ENCODE data around the gene ENDOV.
A peak's percentile ranks its signal among the peaks of the same experiment; 100 is the strongest.
"Not testable (repeated sequence)": the region's sequence is repeated elsewhere in the genome, so short reads cannot be mapped to it uniquely, and the experiment has no call there.

ENDOV gene

DNA sequence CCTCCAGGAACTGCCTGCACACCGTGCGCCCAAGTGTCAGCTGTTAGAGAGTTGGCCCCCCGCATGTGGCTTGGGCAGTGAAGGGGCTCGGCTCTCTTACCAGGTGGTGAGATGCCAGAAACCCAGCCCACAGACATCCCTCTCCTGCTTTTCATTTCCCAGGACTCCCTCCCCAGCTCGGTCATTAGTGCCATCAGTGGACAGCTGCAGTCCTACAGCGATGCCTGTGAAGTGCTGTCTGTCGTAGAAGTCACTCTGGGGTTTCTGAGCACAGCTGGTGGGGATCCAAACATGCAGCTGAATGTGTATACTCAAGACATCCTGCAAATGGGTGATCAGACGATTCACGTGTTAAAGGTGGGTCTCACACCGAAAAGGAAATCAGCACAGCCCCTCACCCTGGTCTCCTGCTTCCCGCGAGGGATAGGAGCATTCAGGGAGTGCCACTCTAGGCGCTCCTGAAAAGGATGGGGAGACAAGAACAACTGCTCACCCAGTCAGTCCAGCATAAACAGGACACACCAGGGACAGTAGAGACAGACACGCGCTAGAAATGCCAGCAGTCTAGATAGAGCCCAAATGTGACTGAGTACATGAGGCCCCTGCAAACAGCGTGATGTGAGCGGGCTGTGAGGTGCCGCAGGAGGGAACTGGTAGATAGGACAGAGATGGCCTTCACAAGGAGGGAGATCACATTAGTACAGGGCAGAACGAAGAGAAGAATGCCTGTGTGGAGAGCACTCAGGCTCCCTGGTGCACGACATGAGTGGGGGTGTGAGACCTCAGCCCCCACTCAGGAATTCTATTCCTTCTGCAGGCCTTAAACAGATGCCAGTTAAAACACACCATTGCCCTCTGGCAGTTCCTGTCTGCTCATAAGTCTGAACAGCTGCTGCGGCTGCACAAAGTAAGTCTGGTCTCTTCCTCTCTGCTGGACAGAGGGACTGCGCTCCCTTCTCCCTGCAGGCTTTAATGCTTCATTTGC, 25.7 kb upstream of the ENDOV start:
- no peak for DNase-seq

DNA sequence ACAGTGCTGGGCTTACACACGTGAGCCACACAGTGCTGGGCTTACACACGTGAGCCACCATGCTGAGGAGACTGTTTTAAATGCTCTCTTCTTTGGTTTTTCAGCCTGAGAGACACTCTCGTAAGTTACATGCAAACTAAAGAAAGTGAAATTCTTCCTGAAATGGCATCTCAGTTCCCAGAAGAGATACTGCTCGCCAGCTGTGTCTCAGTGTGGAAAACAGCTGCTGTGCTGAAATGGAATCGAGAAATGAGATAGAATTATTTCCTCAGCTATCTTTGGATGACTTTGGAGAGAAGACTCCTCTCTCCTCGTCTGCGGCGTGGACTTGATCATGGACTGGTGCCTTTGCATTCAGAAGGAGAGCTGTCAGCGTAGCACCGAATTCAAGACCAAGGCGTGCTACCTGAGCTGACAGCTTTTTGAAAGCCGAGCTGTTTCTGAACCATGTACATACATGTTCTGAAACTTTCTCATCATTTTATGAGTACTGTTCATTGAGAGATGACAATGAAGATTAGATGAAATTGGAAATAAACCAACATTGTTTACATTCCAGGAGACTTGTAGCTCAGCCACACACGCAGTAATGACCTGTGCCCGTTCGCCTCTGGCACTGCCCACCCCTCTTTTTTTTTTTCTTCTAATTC, 21.6 kb upstream of the ENDOV start:
- DNase-seq, result no peak

DNA sequence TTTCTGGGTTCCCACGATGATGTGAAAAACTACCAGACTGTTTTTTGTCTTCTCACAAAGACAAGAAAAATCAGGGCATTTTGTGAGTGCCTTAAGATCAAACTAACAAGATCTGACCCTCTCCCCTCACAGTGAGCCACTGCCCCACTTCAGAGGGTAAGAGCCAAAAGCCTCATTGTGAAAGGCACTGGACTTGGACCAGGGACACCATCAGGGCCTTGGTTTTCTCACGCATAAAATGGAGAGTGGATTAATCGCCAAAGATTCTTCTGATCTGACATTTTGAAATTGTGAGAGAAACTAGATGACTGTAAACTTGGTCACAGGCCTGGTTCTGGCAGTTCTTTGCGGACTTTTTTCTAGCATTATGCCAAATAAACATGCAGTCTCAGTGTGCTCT, 21.0 kb upstream of the ENDOV start:
- no peak for DNase-seq

DNA sequence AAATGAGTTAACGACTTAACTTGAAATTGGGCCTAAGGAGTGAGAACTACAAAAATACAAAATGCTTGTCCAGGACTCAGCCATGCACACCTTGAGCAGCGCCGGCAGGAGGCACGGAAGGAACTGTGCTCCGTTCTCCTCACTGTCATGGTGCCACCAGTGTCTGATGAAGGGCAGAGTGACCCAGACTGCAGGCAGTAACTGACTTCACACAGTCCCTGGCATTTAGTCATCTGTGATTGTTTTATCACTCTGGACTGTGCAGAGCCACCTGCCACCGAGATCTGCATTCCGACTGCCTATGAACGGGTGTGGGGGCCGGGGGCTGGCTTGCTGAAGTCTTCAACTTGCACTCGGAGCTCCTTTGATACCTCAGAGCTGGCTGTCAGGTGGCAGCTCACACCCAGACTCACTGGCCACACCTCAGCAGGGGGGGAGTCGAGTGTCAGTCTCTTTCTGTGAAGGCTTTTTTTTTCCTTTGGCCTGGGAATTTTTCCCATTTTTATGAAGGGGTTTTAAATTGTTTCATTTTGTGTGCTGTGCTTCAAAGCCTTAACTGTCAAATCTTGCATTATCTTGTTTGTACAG, 20.2 kb upstream of the ENDOV start:
- no peak for DNase-seq

DNA sequence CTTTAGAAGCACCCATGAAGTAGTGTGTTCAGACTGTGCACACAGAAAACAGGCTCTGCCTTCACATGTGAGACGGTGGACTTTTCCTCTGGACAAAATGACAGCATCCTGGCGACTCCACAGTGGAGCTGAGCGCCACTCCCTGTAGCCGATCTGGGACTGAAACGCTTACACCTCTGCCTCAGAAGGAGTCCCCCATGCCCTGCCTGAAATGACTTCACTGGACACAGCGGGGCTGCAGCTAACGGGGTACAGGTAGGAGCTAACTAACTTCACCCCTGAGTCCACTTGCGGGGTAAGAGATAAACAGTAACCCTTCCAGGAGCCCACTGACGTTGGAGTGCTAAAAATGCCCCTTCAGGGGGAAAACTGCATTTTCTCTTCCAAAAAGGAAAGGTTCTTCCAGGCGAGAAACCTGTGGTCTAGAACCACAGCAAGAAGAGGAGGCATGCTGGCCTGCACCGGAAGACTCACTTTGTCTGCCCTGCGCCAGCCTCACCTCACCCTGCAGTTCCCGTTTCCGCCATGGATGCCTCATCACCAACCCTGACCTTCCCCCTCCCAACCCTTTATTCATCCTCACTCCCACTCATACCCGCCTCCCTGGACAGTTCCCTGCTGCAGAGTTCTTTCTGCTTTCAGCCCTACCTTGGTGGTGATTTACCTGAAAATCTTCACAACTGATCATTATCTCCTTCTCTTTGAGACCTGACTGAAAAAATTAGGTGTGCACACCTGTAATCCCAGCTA, 19.4 kb upstream of the ENDOV start:
- no peak for DNase-seq

DNA sequence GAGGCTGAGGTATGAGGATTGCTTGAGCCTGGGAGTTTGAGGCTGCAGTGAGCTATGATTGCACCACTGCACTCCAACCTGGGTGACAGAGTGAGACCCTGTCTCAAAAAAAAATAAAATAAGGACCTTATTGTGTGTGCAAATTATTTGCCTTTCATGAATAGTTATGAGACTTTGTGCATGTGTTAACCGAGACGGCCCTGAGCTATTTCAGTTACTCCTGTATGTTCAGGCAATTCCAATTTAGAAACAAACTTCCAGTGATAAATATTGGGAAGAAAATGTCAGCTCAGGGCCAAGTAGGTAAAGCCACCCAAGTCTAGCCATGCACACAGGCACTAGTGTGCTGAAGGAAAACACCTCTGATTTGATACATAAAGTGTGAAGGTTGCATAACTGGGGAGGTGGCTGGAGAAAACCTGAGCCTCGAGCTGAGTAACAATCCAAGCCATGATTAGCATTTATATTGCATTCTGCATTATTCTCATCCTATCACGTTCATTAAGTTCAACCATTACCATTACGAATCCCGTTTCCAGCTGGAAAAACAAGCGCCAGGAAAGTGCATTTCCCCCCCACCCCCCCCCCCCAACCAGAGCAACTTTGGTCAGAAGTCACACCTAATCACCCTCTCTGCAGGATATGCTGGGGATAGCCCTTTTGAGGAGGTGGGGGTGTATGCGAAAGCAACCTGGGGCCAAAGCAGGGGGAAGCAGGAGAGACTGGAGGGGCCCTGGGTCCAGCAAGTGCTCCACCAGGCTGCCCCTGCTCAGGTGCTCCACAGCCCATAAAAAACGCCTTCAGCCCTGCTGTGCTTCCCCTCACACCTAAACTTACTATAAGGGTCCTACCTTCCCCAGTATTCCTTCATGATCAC, 18.6 kb upstream of the ENDOV start:
- no peak for DNase-seq

DNA sequence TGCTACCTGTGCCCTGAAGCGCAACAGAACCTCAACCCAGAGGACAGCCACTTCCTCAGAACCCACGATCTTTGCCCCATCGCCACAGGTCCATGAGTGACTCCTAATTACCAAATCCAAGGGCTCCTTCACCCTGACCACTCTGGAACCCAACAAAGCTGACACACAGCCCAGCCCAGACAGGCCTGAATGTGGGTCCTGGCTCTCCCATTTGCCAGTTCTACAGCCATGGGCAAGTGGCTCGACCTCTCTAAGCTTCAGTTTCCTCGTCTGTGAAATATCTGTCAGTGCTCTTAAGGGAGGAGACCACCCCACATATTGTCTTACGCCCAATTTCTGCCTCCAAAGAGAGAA, 18.0 kb upstream of the ENDOV start:
- DNase-seq, result no peak

DNA sequence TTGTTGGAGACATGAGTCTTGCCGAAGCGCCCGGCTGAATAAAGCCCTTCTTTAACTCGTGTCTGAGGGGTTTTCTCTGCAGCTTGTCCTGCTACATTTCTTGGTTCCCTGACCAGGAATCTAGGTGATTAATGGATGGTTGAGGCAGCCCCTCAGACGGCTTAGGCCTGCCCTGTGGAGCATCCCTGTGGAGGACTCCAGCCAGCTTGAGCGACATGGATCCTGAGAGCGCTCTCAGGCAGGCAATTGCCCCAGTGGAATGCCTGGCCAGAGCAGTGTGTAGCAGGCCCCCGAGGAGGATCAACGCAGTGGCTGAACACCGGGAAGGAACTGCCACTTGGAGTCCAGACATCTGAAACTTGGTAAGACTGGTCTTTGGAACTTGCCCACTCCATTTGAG, 17.3 kb upstream of the ENDOV start:
- DNase-seq, result no peak

DNA sequence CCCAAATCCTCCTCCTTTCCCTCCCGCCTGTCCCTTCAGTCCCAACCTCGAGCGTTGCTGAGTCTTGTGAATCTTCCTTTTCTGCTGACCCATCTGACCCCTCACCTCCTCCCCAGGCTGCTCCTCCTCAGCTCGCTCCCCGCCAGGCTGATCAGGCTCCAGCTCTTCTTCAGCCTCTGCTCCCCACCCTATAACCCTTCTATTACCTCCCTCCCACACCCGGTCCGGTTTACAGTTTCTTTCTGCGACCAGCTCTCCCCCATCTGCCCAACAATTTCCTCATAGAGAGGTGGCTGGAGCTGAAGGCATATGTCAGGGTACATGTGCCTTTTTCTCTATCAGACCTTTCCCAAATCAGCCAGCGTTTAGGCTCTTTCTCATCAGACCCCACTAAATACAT, 13.9 kb upstream of the ENDOV start:
- DNase-seq, result peak; percentile 42

DNA sequence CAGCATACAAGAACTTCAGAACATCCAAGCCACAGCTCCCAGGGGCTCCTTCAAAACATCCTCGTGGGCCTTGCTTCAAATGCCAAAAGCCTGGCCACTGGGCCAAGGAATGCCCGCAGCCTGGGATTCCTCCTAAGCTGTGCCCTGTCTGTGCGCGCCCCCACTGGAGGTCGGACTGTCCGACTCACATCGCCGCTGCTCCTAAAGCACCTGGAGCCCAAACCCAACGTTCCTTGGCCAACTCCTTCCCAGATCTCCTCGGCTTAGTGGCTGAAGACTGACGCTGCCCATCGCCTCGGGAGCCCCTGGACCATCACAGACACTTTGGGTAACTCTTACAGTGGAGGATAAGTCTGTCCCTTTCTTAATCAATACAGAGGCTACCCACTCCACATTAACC, 12.9 kb upstream of the ENDOV start:
- not testable (repeated sequence) for DNase-seq

DNA sequence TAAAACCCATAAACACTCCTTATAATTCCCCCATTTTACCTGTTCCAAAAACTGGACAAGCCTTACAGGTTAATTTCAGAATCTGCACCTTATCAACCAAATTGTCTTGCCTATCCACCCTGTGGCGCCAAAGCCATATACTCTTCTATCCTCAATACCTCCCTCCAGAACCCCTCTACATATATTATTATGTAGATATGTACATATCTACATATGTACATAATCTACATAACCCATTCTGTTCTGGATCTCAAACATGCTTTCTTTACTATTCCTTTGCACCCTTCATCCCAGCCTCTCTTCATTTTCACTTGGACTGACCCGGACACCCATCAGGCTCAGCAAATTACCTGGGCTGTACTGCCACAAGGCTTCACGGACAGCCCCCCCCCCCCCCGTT, 12.0 kb upstream of the ENDOV start:
- no peak for DNase-seq

DNA sequence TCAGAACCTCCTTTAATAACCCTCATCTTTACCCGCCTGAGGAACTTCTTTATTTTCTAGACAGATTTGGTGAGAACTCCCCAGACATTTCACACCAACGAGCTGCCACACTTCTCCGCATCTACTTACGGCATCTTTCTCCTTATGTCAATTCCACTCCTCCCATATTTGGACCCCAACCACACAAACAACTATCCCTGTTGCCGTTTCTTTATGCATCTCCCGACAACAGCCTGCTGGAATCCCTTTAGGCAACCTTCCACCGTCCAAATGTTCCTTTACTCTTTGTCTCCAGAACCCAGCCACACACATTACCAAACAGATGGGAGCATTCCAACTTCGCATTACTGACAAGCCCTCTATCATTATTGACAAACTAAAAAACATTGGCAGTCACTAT, 8.8 kb upstream of the ENDOV start:
- DNase-seq, result no peak

DNA sequence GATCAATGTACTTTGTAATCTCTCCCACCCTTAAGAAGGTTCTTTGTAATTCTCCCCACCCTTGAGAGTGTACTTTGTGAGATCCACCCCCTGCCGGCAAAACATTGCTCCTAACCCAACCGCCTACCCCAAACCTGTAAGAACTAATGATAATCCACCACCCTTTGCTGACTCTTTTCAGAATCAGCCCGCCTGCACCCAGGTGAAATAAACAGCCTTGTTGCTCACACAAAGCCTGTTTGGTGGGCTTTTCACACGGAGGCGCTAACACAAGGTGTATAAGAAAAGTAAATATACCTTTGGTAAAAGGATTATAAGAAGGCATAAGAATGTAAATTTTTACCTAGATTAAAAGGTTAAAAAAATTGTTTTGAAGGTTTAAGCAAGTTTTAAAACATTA, 7.0 kb upstream of the ENDOV start:
- not testable (repeated sequence) for DNase-seq

DNA sequence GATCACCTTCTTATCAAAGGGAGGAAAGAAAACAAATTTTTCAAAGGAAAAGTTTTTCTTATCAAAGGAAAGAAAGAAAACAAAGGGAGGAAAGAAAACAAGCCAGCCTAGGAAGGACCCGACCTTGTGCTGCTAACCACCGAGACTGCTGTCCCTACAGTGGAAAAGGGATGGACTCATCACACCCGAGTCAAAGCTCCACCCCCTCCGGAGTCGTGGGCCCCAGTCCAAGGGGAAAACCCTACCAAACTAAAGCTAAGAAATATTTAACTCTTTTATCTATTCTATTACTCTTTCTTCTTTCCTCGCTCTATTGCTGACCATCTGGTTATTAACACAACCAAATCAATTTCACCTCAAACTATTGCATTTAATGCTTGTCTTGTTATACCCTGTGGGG, 6.1 kb upstream of the ENDOV start:
- DNase-seq, result no peak

DNA sequence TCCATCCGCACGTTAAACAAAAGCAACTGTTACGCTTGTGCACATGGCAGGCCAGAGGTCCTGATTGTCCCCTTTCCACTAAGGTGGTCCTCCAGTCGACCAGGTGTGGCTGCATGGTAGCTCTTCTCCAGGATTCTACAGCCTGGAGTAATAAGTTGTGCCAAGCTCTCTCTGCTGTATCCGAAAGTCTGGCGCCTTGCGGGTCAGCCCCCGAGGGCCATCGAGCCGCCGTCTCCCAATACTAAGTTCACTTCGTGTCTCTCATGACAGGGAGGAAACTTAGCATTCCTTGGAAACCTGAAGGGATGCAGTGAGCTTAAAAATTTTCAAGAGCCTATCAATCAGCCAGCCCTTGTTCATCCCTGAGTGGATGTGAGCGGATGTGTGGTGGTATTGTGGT, 5.3 kb upstream of the ENDOV start:
- DNase-seq, result no peak

DNA sequence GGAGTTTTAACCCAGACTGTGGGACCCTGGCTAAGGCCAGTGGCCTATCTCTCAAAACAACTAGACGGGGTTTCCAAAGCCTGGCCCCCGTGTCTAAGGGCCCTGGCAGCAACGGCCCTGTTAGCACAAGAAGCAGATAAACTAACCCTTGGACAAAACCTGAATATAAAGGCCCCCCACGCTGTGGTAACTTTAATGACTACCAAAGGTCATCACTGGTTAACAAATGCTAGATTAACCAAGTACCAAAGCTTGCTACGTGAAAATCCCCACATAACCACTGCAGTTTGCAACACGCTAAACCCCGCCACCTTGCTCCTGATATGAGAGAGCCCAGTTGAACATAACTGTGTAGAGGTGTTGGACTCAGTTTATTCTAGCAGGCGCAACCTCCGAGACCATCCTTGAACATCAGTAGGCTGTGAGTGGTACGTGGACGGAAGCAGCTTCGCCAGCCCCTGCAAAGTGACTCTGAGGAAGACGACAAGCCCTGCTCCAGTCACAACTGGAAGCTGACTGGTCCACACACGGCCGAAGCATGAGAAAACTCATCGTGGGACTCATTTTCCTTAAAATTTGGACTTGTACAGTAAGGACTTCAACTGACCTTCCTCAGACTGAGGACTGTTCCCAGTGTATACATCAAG, 4.4 kb upstream of the ENDOV start:
- DNase-seq, result not testable (repeated sequence)

DNA sequence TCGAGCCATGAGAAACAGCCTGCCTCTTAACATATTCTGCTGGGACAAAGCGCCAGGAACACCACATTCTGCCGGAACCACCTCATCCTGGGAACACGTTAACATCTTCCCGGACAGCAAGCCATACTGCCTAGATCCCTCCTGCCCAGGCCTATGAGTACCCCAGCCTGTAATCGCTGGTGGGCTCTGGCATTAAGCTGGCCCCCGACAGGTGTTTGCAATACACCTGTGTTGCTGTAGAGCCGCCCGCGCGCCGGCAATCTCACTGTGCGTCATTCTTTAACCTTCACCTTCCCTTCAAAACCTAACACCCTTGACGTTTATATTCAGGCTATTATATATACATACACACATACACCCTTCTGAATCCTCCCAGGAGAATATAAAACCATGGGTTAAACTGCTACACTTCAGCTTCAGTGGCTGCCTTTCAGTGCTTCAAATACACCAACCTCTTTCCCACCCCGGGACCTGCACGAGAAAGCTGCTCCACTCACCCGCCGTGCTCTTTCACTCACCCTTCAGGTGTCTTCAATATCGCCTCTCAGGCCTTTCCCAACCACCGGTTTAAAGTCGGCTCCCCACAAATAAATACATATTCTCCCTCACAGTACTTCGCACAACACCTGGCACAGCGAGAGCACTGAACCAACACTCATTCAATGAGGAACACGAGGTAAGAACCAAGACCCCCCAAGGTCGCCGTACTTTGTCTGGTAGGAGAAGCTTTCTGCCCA, 1.0 kb upstream of the ENDOV start:
- DNase-seq, result no peak

DNA sequence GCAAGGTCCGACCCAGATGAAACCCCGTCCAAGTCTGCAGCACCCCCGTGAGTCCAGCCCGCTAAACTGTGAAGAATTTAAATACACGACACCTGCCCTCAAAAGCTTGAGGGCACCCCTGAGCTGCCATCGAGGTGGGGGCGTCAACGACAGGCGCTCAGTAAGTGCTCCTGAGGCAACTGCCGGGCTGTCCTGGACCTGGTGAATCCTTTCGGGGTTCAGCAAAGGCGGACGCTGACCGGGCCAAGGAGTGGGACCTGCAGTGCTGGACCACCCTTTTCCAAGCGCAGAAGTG, 512 bp upstream of the ENDOV start:
- DNase-seq, result no peak

DNA sequence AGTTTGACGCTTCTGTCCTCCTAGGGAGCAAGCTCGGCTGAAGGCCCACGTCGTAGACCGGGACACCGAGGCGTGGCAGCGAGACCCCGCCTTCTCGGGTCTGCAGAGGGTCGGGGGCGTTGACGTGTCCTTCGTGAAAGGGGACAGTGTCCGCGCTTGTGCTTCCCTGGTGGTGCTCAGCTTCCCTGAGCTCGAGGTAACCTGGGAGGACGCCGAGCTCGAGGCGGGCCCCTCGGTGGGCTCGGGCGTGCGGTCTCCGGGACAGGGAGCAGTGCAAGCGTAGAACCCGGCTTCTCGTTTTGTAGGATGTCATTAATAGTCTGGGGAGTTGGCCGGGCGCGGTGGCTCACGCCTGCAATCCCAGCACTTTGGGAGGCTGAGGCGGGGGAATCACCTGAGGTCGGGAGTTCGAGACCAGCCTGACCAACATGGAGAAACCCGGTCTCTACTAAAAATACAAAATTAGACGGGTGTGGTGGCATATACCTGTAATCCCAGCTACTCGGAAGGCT, 715 bp downstream of the ENDOV start:
- DNase-seq, result no peak

DNA sequence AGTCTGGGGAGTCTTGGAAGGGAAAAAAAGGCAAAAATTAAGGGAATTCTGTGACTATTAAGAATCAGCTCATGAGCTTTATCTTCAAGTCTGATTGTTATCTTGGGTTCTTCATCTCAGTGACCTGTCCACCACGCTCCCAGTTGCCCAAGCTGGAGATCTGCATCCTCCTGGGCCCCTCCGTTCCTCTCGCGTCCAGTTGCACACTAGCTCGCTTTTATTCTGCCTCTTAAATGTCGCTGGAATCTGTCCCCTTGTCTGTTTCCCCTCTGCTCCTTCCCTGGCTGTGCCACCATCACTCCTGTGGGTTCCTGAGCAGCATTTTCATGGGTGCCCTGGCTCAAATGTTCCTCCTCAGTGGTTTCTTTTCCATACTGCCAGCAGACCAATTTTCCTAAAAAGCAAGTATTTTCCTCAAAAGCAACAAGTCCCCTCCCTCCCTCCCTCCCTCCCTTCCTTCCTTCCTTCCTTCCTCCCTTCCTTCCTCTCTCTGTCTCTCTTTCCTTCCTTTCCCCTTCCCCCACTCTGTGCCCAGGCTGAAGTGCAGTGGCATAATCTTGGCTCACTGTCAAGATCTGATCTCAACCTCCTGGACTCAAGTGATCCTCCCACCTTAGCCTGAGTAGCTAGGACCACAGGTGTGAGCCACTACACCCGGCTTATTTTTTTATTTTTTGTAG, 1.4 kb downstream of the ENDOV start:
- DNase-seq, result no peak

DNA sequence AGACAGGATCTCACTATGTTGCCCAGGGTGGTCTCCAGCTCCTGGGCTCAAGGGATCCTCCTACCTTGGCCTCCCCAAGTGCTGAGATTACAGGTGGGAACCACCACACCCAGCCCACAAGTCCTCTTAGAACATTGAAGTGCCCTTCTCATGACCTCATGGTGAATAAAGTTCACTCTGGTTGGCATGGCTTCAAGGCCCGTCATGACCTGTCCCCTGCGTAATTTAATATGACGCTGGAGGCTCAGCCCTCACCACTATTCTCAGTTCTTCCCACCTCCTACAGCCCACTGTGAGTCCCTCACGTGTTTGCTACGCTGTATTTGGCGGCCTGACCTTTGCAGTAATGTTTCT, 1.9 kb downstream of the ENDOV start:
- no peak for DNase-seq

Measured in DMS 273 treated with DMSO at 0.1 percent for 48 hours (cell line).